DMS153 treated with DMSO at 0.1 percent for 48 hours (cell line): Measurements from ENCODE around the gene SKAP1.
"Not testable (repeated sequence)": the region's sequence is repeated elsewhere in the genome, so short reads cannot be mapped to it uniquely, and the experiment has no call there.

Experiments used
- DNase-seq: peaks from one replicate; lab custom pipeline; 2025; ENCODE audit not compliant: unreplicated experiment; lab: John Stamatoyannopoulos, UW

Gene SKAP1

GRCh38 chr17:48373883-48374282, 56.1 kb downstream of the SKAP1 start:
- no peak for DNase-seq

GRCh38 chr17:48373130-48373830, 56.7 kb downstream of the SKAP1 start:
- DNase-seq, result no peak

GRCh38 chr17:48368967-48369366, 61.0 kb downstream of the SKAP1 start:
- not testable (repeated sequence) for DNase-seq

GRCh38 chr17:48368352-48368908, 61.6 kb downstream of the SKAP1 start:
- no peak for DNase-seq

GRCh38 chr17:48363161-48363560, 66.9 kb downstream of the SKAP1 start:
- no peak for DNase-seq

GRCh38 chr17:48360861-48361633, 69.0 kb downstream of the SKAP1 start:
- not testable (repeated sequence) for DNase-seq

GRCh38 chr17:48357779-48358602, 72.0 kb downstream of the SKAP1 start:
- no peak for DNase-seq

- DNase-seq, result no peak
Measured at GRCh38 chr17:48356866-48357265, 73.1 kb downstream of the SKAP1 start.

- DNase-seq, result no peak
Measured at GRCh38 chr17:48352630-48353029, 77.4 kb downstream of the SKAP1 start.

- DNase-seq, result no peak
Measured at GRCh38 chr17:48351911-48352332, 78.1 kb downstream of the SKAP1 start.

GRCh38 chr17:48348352-48348751, 81.7 kb downstream of the SKAP1 start:
- DNase-seq, result no peak

GRCh38 chr17:48347177-48347576, 82.8 kb downstream of the SKAP1 start:
- no peak for DNase-seq

GRCh38 chr17:48344251-48344650, 85.8 kb downstream of the SKAP1 start:
- DNase-seq, result no peak

GRCh38 chr17:48340916-48341315, 89.1 kb downstream of the SKAP1 start:
- no peak for DNase-seq

GRCh38 chr17:48338720-48339119, 91.3 kb downstream of the SKAP1 start:
- no peak for DNase-seq

- DNase-seq, result not testable (repeated sequence)
Measured at GRCh38 chr17:48337903-48338302, 92.1 kb downstream of the SKAP1 start.

- no peak for DNase-seq
Measured at GRCh38 chr17:48336986-48337385, 93.0 kb downstream of the SKAP1 start.

GRCh38 chr17:48335858-48336500, 94.0 kb downstream of the SKAP1 start:
- peak; percentile 66 for DNase-seq

- DNase-seq, result no peak
Measured at GRCh38 chr17:48335146-48335784, 94.7 kb downstream of the SKAP1 start.

- DNase-seq, result no peak
Measured at GRCh38 chr17:48333034-48333530, 96.9 kb downstream of the SKAP1 start.
